SU-DHL-6 (cell line): ENCODE results near the gene ACP6.

Experiments used
- H2AFZ ChIP-seq: fragments of 200-600 bp; sonication (generic); 2 replicates; pipeline ENCODE4 v1.6.1; 2014; ENCODE audit warnings: low read depth, mild to moderate bottlenecking, moderate library complexity, mixed read lengths, antibody characterized with exemption, low read length; ENCODE audit not compliant: severe bottlenecking
- H3F3A ChIP-seq: fragments of 200-600 bp; shearing (Covaris generic); 2 replicates; pipeline ENCODE4 v1.6.0; 2016; ENCODE audit warnings: antibody characterized with exemption, mild to moderate bottlenecking; ENCODE audit not compliant: insufficient read depth
- H3K27ac ChIP-seq: fragments of 200-600 bp; sonication (generic); 2 replicates; pipeline ENCODE4 v1.5.1; 2016; ENCODE audit warnings: low read depth, mild to moderate bottlenecking, low read length, moderate library complexity, mixed read lengths
- H3K27me3 ChIP-seq: fragments of 200-600 bp; sonication (generic), shearing (Covaris generic); 2 replicates; pipeline ENCODE4 v1.6.0; 2014; ENCODE audit warnings: mild to moderate bottlenecking, low read length
- H3K36me3 ChIP-seq: fragments of 200-600 bp; sonication (generic); 2 replicates; pipeline ENCODE4 v1.6.1; 2014; ENCODE audit warnings: mild to moderate bottlenecking, low read length, mixed read lengths
- H3K4me2 ChIP-seq: fragments of 300-600, 200-600 bp; shearing (Covaris generic), sonication (generic); 2 replicates; pipeline ENCODE4 v1.6.0; 2014; ENCODE audit warnings: low read length, low read depth, mild to moderate bottlenecking; ENCODE audit not compliant: poor library complexity, severe bottlenecking
- H3K4me3 ChIP-seq: fragments of 200-600 bp; sonication (generic); 2 replicates; pipeline ENCODE4 v1.5.1; 2014; ENCODE audit warnings: antibody characterized with exemption, low read length, mild to moderate bottlenecking, mixed read lengths; ENCODE audit not compliant: insufficient read depth, poor library complexity, severe bottlenecking
- H3K79me2 ChIP-seq: fragments of 200-600 bp; sonication (generic); 2 replicates; pipeline ENCODE4 v1.6.1; 2014; ENCODE audit warnings: mild to moderate bottlenecking, low read length, moderate library complexity; ENCODE audit not compliant: insufficient read depth
- H3K9ac ChIP-seq: fragments of 200-600 bp; sonication (generic); 2 replicates; pipeline ENCODE4 v1.7.0; 2014; ENCODE audit warnings: mild to moderate bottlenecking, low read length
- H3K9me2 ChIP-seq: fragments of 200-600 bp; sonication (generic); replicated peaks from 2 replicates; pipeline ENCODE4 v1.6.1; 2014; ENCODE audit warnings: low read length; ENCODE audit not compliant: insufficient read depth
- H3K9me3 ChIP-seq: fragments of 200-600 bp; sonication (generic); 2 replicates; pipeline ENCODE4 v1.6.1; 2014; ENCODE audit warnings: low read length, mixed read lengths; ENCODE audit not compliant: insufficient read depth
- H4K20me1 ChIP-seq: fragments of 200-600 bp; sonication (generic); 2 replicates; pipeline ENCODE4 v1.6.1; 2014; ENCODE audit warnings: low read depth, mild to moderate bottlenecking, antibody characterized with exemption, low read length, moderate library complexity, mixed read lengths
- EZH2phosphoT487 ChIP-seq: fragments of 200-600 bp; sonication (generic), shearing (Covaris generic); conservative IDR thresholded peaks from 2 replicates; pipeline ENCODE4 v1.6.1; 2018; ENCODE audit warnings: mild to moderate bottlenecking, antibody characterized with exemption, low read length, moderate library complexity, mixed read lengths
- TF ChIP-seq, protein P1 (sequence below): fragments of 200-600 bp; sonication (generic); IDR thresholded peaks from one replicate; pipeline ENCODE4 v1.5.1; 2017; ENCODE audit warnings: antibody characterized with exemption, mild to moderate bottlenecking, low read length, moderate library complexity; ENCODE audit not compliant: insufficient read depth, poor library complexity, severe bottlenecking

The ACP6 gene

DNA sequence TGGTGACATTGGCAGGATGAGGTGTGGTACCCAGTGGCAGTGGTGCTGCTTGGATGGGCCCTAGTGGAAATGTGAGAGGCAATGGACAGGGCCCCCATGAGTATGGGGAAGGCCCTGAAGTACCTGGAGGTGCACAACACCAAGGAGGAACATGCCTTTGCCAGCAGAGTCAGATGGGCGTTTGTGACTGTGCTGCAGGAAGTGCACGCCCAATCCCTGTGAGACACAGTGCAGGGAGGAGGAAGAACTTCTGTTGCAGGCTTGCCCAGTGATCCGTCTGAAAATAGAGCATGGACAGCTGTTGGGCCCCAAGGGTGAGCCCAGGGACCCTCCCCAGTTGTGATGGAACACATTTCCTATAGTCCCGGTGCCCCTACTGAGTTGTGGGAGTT, 47.4 kb upstream of the ACP6 start:
- H2AFZ ChIP-seq, result no peak overlapping the region
- H3K9me2 ChIP-seq, result no peaks in the 10 kb centered on the region
- peaks cover 17% of the 10 kb centered on the region; the same call in 1 of the 2 replicates for H3K9me3 ChIP-seq
- no peak overlapping the region for H3K4me2 ChIP-seq
- no peaks in the 10 kb centered on the region for H3K79me2 ChIP-seq
- TF ChIP-seq, protein P1, sequence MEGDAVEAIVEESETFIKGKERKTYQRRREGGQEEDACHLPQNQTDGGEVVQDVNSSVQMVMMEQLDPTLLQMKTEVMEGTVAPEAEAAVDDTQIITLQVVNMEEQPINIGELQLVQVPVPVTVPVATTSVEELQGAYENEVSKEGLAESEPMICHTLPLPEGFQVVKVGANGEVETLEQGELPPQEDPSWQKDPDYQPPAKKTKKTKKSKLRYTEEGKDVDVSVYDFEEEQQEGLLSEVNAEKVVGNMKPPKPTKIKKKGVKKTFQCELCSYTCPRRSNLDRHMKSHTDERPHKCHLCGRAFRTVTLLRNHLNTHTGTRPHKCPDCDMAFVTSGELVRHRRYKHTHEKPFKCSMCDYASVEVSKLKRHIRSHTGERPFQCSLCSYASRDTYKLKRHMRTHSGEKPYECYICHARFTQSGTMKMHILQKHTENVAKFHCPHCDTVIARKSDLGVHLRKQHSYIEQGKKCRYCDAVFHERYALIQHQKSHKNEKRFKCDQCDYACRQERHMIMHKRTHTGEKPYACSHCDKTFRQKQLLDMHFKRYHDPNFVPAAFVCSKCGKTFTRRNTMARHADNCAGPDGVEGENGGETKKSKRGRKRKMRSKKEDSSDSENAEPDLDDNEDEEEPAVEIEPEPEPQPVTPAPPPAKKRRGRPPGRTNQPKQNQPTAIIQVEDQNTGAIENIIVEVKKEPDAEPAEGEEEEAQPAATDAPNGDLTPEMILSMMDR, result no peak
- TF ChIP-seq EZH2phosphoT487, result no peak
- no peak overlapping the region for H3K27ac ChIP-seq
- no peak overlapping the region for H3K4me3 ChIP-seq
- H3K36me3 ChIP-seq, result no peaks in the 10 kb centered on the region
- no peaks in the 10 kb centered on the region for H4K20me1 ChIP-seq
- H3F3A ChIP-seq, result no peaks in the 10 kb centered on the region
- no peak overlapping the region for H3K9ac ChIP-seq
- no peaks in the 10 kb centered on the region for H3K27me3 ChIP-seq

DNA sequence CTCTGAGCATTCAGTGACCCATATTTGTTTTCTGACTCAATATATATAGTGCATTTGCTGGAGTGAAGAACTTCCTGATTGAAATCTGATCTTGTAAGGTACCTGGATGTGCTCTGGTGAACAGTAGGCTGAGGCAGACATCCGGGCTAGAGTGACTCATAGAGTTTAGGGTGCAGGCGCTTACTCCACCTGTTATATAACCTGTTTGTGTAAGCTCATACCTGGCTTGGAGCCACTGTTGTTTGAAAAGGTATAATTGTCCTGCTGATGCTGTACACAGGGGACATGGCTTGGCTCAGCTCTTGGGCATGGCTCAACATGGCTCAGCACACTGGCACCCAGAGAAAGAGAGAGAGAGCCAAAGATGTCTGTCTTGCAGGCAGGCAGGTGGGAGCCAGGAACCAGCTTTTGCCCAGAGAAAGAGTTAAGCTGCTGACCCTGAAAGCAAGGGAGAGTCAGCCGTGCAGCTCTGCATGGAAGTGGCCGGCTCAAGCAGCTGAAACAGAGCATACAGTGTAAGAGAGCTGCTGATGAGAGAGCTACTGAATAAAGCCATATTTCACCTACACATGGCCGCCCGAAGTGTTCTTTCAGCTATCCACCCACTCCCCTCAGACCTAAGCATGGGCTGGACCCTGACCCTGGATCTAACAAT, 46.9 kb upstream of the ACP6 start:
- Histone ChIP-seq H3K9ac (no peak overlapping the region), H3K27me3 (no peaks in the 10 kb centered on the region), H2AFZ (no peak overlapping the region), H3K9me3 (peaks cover 17% of the 10 kb centered on the region; the same call in 1 of the 2 replicates), H3K9me2 (no peaks in the 10 kb centered on the region), H3K4me2 (no peak overlapping the region), H3K36me3 (no peaks in the 10 kb centered on the region), H3K79me2 (no peaks in the 10 kb centered on the region), H3K27ac (no peak overlapping the region), H3F3A (no peaks in the 10 kb centered on the region), H4K20me1 (no peaks in the 10 kb centered on the region), H3K4me3 (no peak overlapping the region)
- TF ChIP-seq, protein P1, result no peak
- no peak for TF ChIP-seq EZH2phosphoT487

GRCh38 chr1:147712605-147713004, 42.3 kb upstream of the ACP6 start:
- Histone ChIP-seq H3K79me2 (no peaks in the 10 kb centered on the region), H3F3A (no peaks in the 10 kb centered on the region), H3K27ac (no peak overlapping the region), H3K9ac (no peak overlapping the region), H4K20me1 (no peaks in the 10 kb centered on the region), H3K4me3 (no peak overlapping the region), H3K9me2 (no peaks in the 10 kb centered on the region), H3K36me3 (no peaks in the 10 kb centered on the region), H3K27me3 (no peaks in the 10 kb centered on the region), H3K4me2 (no peak overlapping the region), H3K9me3 (no peaks in the 10 kb centered on the region), H2AFZ (no peak overlapping the region)
- TF ChIP-seq, protein P1, result no peak
- TF ChIP-seq EZH2phosphoT487, result no peak
